Effector memory CD8-positive, alpha-beta T cell (primary cell): ENCODE results near the gene RASGRF2.

Source experiments
- ATAC-seq: fragments of 150-1000 bp; cut with Tn5 transposase; replicated peaks from 2 replicates; pipeline ENCODE4 v1.10.0; 2021; ENCODE audit warnings: mild to moderate bottlenecking, moderate library complexity
- DNase-seq, 3 experiments: peaks; one replicate each; pipeline ENCODE4 v3.0.0; 2021
- H3K27ac Mint-ChIP-seq, 2 donors: one replicate each; pipeline ENCODE4 v1.8.0; 2022; ENCODE audit warnings: mild to moderate bottlenecking in 2 of 2, mixed read lengths in 2 of 2, moderate library complexity in 2 of 2
- H3K27me3 Mint-ChIP-seq, 2 donors: one replicate each; pipeline ENCODE4 v1.8.0; 2022; ENCODE audit warnings: mixed read lengths in 2 of 2
- H3K36me3 Mint-ChIP-seq: one replicate; pipeline ENCODE4 v1.8.0; 2022; ENCODE audit warnings: mild to moderate bottlenecking, moderate library complexity, mixed read lengths; ENCODE audit not compliant: insufficient read depth
- H3K4me1 Mint-ChIP-seq, 2 donors: one replicate each; pipeline ENCODE4 v1.8.0; 2022; ENCODE audit warnings: low read depth in 2 of 2, mixed read lengths in 2 of 2
- H3K4me3 Mint-ChIP-seq, 2 donors: one replicate each; pipeline ENCODE4 v1.8.0; 2022; ENCODE audit warnings: mild to moderate bottlenecking in 2 of 2, mixed read lengths in 2 of 2, moderate library complexity in 2 of 2
- H3K9me3 Mint-ChIP-seq, 2 donors: one replicate each; pipeline ENCODE4 v1.8.0; 2022; ENCODE audit warnings: mixed read lengths in 2 of 2

Gene RASGRF2

DNA sequence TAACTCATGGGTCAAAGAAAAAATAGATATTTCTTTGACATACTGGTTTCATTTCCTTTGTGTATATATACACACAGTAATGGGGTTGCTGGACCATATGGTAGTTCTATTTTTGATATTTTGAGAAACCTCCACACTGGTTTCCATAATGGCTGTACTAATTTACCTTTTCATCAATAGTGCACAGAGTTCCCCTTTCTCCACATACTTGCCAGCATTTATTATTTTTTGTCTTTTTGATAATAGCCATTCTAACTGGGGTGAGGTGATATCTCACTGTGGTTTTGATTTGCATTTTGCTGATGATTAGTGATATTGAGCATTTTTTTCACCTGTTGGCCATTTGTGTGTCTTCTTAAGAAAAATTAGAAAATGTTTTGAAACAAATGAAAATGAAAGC is 194.6 kb downstream of the RASGRF2 start:
- Mint-ChIP-seq H3K4me3 (no peak overlapping the region), H3K9me3 (peaks cover 4 to 11% of the 10 kb centered on the region in 2 donors), H3K27me3 (no peaks in the 10 kb centered on the region), H3K27ac (no peak overlapping the region), H3K4me1 (no peaks in the 10 kb centered on the region), H3K36me3 (peaks cover 3% of the 10 kb centered on the region)
- DNase-seq (no peak), ATAC-seq (no peak)

DNA sequence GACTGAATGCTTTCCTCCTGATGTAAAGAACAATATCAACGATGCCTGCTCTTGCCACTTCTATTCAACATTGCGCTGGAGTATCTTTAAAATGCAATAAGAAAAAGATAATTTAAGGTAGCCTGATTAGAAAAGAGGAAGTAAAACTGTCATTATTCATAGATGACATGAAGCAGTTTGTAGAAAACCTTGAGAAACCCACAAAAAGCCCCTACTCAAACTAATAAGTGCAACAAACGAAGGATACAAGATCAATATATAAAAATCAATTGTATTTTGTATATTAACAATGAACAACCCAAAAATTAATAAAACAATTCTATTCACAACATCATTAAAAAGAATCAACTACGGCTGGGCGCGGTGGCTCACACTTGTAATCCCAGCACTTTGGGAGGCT is 196.6 kb downstream of the RASGRF2 start:
- no peak overlapping the region for H3K27ac Mint-ChIP-seq
- peaks cover 4 to 11% of the 10 kb centered on the region in 2 donors for H3K9me3 Mint-ChIP-seq
- H3K4me1 Mint-ChIP-seq: no peaks in the 10 kb centered on the region
- no peak for DNase-seq
- H3K4me3 Mint-ChIP-seq: no peak overlapping the region
- ATAC-seq: no peak
- H3K27me3 Mint-ChIP-seq: no peaks in the 10 kb centered on the region
- peaks cover 8% of the 10 kb centered on the region for H3K36me3 Mint-ChIP-seq

DNA sequence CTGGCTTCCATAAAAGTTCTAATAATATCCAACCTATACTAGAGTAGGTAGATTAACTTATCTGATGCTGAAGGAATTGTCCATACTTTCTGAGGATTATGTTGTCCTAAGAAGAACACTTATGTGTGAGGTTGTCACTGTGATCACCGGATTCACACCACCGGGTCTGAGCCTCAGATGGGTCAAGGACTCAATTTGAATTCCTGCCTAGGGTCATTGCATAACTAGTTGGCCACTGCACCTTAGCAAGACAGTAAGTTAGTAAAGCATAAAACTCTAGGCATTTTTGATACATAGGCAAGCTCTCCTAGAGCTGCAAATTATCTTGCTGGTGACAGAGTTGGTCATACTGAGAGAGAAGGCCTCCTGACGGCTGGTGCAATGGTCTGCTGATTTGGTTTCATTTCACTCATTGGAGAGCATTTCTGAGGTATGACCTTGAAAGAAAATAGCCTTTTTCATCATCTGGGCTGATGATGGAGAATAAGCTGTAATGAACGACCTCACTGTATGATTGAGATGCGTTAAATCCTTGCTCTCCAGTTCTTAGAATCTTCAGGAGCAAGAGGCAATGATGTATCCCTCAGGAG is 200.9 kb downstream of the RASGRF2 start:
- no peak overlapping the region for H3K4me3 Mint-ChIP-seq

DNA sequence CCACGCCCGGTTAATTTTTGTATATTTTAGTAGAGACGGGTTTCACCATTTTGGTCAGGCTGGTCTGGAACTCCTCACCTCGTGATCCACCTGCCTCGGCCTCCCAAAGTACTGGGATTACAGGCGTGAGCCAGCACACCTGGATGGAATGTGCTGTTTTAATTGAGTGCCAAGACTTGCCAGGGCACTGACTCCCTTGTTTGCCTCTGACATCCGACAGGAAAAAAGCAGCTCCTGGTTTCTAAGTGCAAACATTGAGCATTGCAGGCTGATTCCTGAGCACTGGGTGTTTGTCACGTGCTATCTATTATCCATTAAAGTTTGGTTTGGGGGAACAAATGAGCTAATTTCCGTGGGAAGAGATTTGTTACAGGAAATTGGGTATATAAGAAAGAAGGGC is 202.3 kb downstream of the RASGRF2 start:
- Mint-ChIP-seq H3K4me1 (peaks cover 0 to 3% of the 10 kb centered on the region in 2 donors), H3K9me3 (no peaks in the 10 kb centered on the region), H3K36me3 (peaks cover 11% of the 10 kb centered on the region), H3K27me3 (no peaks in the 10 kb centered on the region), H3K4me3 (no peak overlapping the region), H3K27ac (no peak overlapping the region)
- ATAC-seq (no peak), DNase-seq (no peak)

More for the DNA sequence above, 200.9 kb downstream of the RASGRF2 start:
- H3K27ac Mint-ChIP-seq: no peak overlapping the region
- DNase-seq (no peak), ATAC-seq (no peak)
- no peaks in the 10 kb centered on the region for H3K27me3 Mint-ChIP-seq
- peaks cover 0 to 3% of the 10 kb centered on the region in 2 donors for H3K4me1 Mint-ChIP-seq
- H3K36me3 Mint-ChIP-seq: peaks cover 11% of the 10 kb centered on the region
- no peaks in the 10 kb centered on the region for H3K9me3 Mint-ChIP-seq

DNA sequence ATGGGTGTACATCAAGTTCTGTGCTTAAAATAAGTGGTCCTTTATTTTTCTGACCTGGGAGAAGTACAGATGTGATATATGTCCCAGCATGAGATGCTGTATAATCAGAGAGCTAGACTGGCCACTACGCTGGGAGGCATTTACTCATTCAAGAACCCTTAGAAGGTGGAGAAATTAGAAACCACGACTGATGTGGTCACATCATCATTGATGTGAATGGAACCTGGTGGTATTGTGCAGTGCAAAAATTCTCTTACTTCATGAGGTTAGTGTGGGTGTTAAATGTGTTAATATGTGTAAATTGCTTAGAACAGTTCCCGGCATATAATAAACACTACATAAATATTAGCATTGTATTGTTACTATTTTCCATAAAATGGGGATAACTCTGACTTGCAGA is 203.5 kb downstream of the RASGRF2 start:
- Mint-ChIP-seq H3K4me1 (peaks cover 0 to 6% of the 10 kb centered on the region in 2 donors), H3K27me3 (no peaks in the 10 kb centered on the region), H3K9me3 (no peaks in the 10 kb centered on the region), H3K4me3 (no peak overlapping the region), H3K27ac (peak overlapping the region in 1 of 2 donors; percentile 19), H3K36me3 (peaks cover 21% of the 10 kb centered on the region)
- no peak for DNase-seq
- ATAC-seq: no peak

DNA sequence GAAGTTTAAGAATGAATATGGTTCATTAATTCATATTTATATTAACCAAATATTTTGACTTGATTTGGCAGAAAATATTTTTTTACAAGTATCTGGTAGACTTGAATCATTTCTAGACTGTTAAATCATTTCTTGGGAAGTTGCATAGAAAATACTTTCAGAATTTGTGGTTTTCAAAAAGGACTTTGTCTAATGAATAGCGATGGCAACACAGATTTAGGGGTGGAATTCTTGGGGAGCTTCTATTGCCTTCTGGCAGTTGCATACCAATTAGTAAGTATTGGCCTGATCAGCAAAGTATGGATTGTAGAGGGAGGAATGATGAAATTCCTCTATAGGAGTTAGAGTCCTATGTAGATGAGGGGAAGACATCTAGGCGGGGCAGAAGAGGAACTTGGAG is 204.3 kb downstream of the RASGRF2 start:
- peak overlapping the region in 1 of 2 donors; percentile 41 for H3K27ac Mint-ChIP-seq
- peaks cover 0 to 9% of the 10 kb centered on the region in 2 donors for H3K4me1 Mint-ChIP-seq
- H3K9me3 Mint-ChIP-seq: no peaks in the 10 kb centered on the region
- H3K27me3 Mint-ChIP-seq: no peaks in the 10 kb centered on the region
- no peak overlapping the region for H3K4me3 Mint-ChIP-seq
- ATAC-seq: no peak
- H3K36me3 Mint-ChIP-seq: peaks cover 23% of the 10 kb centered on the region
- no peak for DNase-seq

DNA sequence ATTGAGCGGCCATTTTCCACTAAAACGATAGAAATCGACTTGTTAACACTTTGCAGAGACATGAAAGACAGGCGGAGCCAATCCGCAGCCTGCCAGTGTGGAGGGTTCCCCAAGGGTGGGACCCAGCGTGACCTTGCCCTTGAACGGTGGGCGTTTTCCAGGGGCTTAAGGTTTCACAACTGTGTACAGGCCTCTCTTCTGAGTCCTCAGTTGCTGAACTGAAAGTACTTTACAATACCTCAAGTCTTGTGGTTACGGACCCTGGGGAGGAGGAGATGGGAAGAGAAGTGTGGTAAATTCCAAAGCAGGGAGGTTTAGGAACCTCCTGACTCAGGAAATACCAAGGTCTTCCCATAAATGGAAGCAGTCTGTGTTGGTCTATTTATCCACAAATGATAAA is 204.8 kb downstream of the RASGRF2 start:
- H3K27me3 Mint-ChIP-seq: no peaks in the 10 kb centered on the region
- no peaks in the 10 kb centered on the region for H3K9me3 Mint-ChIP-seq
- peaks cover 0 to 12% of the 10 kb centered on the region in 2 donors for H3K4me1 Mint-ChIP-seq
- ATAC-seq (no peak), DNase-seq (no peak)
- H3K27ac Mint-ChIP-seq: peak overlapping the region in 1 of 2 donors; percentile 41
- no peak overlapping the region for H3K4me3 Mint-ChIP-seq
- H3K36me3 Mint-ChIP-seq: peaks cover 22% of the 10 kb centered on the region

DNA sequence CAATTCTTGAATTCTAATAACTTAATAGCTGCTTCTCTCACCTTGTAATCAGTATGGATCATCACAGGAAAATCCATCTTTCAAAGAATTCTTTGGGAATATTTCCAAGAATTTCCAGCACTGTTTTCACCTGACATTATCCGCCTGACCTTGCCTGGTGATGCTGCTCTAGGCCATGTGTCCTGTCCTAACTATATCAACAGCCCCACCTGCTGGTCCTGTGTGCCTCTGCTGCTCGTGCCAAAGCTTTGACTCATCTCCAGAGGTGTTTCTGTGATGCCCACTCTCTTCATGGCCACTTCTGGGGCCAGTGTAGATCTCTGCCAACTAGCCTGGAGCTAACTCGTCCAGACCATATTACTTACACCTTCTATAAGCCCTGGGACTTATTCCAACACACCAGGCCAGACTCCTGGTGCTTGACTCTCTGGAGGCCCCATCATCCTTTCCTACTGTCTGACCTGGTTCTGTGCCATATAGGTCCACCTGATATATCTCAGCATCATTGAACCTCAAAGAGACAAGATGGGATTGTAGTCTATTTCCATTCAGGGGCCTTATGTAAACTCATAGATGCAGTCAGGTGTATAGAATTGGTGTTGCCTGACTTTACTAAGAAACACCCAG is 205.4 kb downstream of the RASGRF2 start:
- Mint-ChIP-seq H3K36me3 (peaks cover 21% of the 10 kb centered on the region), H3K4me3 (no peak overlapping the region), H3K27ac (peak overlapping the region in 1 of 2 donors; percentile 16), H3K9me3 (no peaks in the 10 kb centered on the region), H3K4me1 (peaks cover 0 to 17% of the 10 kb centered on the region in 2 donors), H3K27me3 (no peaks in the 10 kb centered on the region)
- DNase-seq (peak; percentile 27 to 38 (median 37)), ATAC-seq (peak; percentile 68)

DNA sequence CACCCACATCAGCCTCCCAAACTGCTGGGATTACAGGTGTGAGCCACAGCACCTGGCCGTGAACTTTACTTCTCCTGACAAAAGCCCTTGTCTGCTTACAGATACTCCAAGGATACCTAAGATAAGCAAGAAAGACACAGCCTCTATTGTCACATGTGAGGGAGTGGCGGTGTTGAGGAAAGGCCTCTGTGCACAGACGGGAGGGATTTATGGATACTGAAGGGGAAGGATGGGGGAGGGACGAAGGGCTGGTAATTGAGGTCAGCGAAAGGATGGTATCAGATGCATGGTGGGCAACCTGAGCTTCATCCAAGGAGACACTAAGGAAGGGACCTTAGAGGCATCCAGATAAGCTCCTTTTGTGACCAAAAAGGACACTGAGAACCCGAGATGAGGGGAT is 206.3 kb downstream of the RASGRF2 start:
- ATAC-seq (no peak), DNase-seq (no peak)
- Mint-ChIP-seq H3K4me3 (no peak overlapping the region), H3K27me3 (no peaks in the 10 kb centered on the region), H3K9me3 (no peaks in the 10 kb centered on the region), H3K36me3 (peaks cover 21% of the 10 kb centered on the region), H3K4me1 (peaks cover 0 to 17% of the 10 kb centered on the region in 2 donors), H3K27ac (peak overlapping the region in 1 of 2 donors; percentile 16)

DNA sequence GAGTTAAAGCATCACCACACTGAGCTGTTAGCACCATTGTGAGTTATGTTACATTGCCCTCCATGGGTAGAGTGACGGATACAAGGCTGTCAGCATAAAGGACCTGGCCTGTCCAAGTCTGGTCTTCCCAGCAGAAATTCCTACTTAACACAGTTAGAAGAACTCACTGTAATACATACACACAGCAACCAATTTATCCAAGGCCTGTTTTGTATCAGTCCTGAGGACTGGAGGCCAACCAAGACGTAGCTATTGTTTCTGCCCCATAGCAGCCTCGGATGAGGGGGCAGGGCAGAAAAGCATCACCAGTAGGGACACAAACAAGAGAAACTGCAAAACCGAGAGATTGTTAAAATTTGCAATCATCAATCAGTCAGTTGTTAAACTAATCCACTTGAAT is 206.9 kb downstream of the RASGRF2 start:
- no peaks in the 10 kb centered on the region for H3K9me3 Mint-ChIP-seq
- peaks cover 21% of the 10 kb centered on the region for H3K36me3 Mint-ChIP-seq
- H3K27me3 Mint-ChIP-seq: no peaks in the 10 kb centered on the region
- ATAC-seq (no peak), DNase-seq (no peak)
- H3K4me3 Mint-ChIP-seq: no peak overlapping the region
- peaks cover 0 to 17% of the 10 kb centered on the region in 2 donors for H3K4me1 Mint-ChIP-seq
- H3K27ac Mint-ChIP-seq: no peak overlapping the region

DNA sequence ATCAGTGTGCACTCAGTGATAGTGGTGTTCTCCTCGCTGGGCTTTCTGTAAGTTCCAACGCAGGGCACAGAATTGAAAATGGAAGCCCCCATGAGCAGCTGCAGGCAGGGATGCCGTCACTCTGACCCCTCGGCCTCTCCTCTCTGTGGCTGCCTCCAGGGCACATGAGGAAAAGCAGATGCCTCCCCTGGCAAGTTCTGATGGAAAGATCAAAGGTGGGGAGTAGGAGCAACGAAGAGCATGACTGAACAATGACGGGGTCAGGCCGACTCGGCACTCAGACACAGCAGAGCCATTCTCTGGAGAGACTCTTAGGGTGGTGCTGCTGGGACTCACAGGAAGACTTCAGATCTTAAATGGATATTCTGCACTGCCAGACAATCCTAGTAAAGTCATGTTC is 207.4 kb downstream of the RASGRF2 start:
- H3K27me3 Mint-ChIP-seq: no peaks in the 10 kb centered on the region
- H3K9me3 Mint-ChIP-seq: no peaks in the 10 kb centered on the region
- H3K36me3 Mint-ChIP-seq: peaks cover 19% of the 10 kb centered on the region
- no peak overlapping the region for H3K4me3 Mint-ChIP-seq
- DNase-seq (no peak), ATAC-seq (no peak)
- peak overlapping the region in 1 of 2 donors; percentile 61 for H3K27ac Mint-ChIP-seq
- peaks cover 0 to 15% of the 10 kb centered on the region in 2 donors for H3K4me1 Mint-ChIP-seq

DNA sequence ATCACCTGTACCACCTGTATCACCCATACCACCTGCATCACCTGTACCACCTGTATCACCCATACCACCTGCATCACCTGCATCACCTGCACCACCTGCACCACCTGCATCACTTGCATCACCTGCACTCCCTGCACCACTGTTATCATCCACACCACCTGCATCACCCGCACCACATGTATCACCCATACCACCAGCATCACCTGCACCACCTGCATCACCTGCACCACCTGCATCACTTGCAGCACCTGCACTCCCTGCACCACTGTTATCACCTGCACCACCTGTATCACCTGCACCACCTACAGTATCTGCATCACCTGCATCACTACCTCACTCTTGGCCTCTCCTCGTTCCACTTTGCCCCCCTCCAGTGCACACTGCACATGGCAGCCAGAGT is 209.8 kb downstream of the RASGRF2 start:
- DNase-seq: no peak
- Mint-ChIP-seq H3K36me3 (peaks cover 15% of the 10 kb centered on the region), H3K9me3 (no peaks in the 10 kb centered on the region), H3K27me3 (peaks cover 0 to 9% of the 10 kb centered on the region in 2 donors), H3K27ac (peak overlapping the region in 1 of 2 donors; percentile 18), H3K4me1 (peaks cover 0 to 14% of the 10 kb centered on the region in 2 donors), H3K4me3 (no peak overlapping the region)
- ATAC-seq: no peak

DNA sequence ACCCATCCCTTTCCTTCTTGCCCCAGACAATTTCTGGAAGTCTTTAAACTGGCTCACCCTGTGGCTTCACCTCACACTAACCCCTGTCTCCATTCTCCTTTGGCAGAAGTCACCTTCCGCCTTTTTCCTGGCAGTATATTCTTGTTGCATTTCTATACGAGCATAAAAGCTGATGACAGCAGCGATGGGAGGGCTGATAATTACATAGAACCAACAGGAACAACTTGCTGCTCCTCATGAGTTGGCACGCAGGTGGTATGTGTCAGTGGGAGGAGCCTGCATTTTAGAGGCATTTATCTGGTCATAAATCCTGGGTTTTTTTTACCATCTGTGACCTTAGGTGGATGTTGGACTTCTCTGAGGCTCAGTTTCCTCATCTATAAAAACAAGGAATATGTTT is 211.6 kb downstream of the RASGRF2 start:
- Mint-ChIP-seq H3K4me1 (peaks cover 0 to 14% of the 10 kb centered on the region in 2 donors), H3K4me3 (no peak overlapping the region), H3K36me3 (peaks cover 15% of the 10 kb centered on the region), H3K27ac (no peak overlapping the region), H3K27me3 (peaks cover 0 to 9% of the 10 kb centered on the region in 2 donors), H3K9me3 (no peaks in the 10 kb centered on the region)
- DNase-seq (no peak), ATAC-seq (no peak)

DNA sequence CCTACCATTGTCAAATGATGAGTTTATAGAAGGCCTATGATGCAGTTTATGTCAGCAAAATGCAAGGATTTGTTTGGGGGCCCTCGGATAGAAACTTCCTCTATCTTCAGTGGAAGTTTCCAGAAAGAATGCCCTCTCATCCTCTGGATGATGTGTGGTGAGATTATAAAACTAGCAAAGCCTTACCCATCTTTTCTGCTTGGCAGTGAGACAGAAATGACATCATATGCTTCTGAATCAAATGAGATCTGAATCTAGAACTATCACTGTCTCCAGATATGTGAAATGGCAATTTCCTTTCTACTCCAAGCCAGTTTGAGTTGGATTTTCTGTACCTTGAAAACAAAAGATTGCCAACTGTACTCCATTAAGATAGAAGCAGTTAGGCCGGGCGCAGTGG is 212.5 kb downstream of the RASGRF2 start:
- Mint-ChIP-seq H3K4me3 (no peak overlapping the region), H3K9me3 (no peaks in the 10 kb centered on the region), H3K36me3 (peaks cover 15% of the 10 kb centered on the region), H3K27me3 (peaks cover 0 to 9% of the 10 kb centered on the region in 2 donors), H3K27ac (no peak overlapping the region), H3K4me1 (peaks cover 0 to 14% of the 10 kb centered on the region in 2 donors)
- ATAC-seq (no peak), DNase-seq (no peak)
